ENCODE measurements around the gene CDC42BPB.
"Not testable (repeated sequence)": the region's sequence is repeated elsewhere in the genome, so short reads cannot be mapped to it uniquely, and the experiment has no call there.

CDC42BPB gene

GRCh38 chr14:102897299-102898027 lies 159.9 kb downstream of the CDC42BPB start:
- no peak for DNase-seq (ENCODE audit: low read depth)

DNA sequence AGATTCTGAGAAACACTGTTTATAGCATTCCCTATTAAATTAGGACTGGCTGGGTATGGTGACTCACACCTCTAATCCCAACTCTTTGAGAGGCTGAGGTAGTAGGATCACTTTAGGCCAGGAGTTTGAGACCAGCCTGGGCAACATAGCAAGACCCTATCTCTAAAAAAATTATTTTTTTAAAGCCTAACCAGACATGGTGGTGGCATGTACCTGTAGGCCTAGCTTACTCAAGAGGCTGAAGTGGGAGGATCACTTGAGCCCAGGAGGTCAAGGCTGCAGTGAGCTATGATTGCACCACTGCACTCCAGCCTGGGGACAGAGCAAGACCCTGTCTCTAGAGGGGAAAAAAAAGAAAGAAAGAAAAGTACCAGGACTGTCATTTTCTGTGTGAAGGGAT lies 160.6 kb downstream of the CDC42BPB start:
- not testable (repeated sequence) for DNase-seq (ENCODE audit: low read depth)

DNA sequence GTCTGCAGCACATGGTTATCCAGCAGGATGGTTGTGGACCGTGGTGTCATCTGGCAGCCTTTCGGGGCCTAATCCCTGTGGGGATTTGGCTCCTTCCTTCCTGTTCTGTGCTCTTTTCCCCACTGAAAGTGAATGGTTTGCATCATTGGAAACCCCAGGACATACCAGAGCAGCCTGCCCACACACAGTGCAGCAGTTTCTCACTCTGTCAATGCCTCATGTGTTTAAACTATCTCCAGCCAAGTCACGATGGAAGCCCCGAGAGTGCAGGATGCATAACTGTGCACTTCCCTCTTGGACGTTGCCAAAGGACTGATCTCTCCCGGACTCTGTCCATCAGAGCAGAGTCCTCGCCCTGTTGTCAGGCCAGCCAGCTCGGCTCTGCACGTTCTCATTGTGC lies 163.9 kb downstream of the CDC42BPB start:
- DNase-seq (ENCODE audit: low read depth), result no peak

DNA sequence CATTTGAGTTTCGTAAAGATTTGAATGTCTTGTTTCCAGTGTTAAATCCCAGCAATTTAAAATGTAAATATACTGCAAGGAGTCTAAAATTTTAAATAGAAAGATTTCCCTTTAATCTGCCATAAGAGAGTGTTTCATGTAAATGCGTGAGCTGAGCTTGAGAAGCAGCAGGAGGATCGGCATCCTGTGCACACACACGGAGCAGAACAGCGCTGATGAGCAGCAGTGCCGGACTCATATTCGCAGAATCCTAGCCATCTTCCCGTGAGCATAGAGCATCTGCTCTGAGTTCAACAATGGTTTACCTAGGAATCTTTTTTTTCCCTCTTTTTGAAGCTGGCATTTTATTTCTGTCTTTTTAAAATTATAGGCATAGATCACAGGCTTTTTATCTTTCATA lies 164.7 kb downstream of the CDC42BPB start:
- DNase-seq (ENCODE audit: low read depth), result no peak

- DNase-seq (ENCODE audit: low read depth), result no peak
Observed at GRCh38 chr14:102891556-102891955, 165.8 kb downstream of the CDC42BPB start.

DNA sequence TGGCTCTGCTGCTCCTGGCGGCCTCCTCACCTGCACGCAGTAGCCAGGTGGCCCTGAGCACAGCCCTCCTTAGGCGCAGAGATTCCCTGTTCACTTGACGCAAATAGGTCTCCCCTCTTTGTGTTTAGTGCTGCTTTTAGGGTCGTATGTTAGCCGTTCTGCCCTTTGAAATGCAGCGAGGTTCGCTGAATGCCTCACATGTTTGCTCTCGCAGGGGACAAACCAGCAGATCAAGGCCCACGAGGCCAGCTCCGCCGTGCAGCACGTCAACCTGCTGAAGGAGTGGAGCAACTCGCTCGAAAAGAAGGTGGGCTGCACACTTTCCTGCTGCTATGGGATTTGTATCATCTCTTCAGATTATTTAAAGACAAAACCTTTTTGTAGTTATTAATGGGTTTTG lies 166.2 kb downstream of the CDC42BPB start:
- DNase-seq (ENCODE audit: low read depth), result no peak

DNA sequence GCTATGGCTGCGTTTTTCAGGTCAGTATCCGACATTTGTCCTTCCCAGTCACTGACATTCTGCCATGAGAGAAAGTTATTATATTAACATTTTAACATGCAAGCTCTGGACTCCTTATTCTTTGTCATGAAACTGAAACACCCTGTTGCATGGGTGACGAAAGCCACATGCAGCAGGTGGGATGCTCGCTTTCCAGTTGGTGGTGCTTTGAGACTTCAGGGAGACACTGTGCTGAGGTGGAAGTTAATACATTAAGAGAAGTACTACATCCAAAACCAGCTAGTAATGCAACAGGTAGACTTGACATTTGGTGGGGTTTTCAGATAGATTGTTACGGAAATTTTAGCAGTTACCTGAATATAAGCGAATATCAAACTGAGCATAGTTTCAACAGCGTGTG lies 167.7 kb downstream of the CDC42BPB start:
- DNase-seq (ENCODE audit: low read depth), result no peak

- no peak for DNase-seq (ENCODE audit: low read depth)
Observed at GRCh38 chr14:102888748-102889147, 168.6 kb downstream of the CDC42BPB start.

DNA sequence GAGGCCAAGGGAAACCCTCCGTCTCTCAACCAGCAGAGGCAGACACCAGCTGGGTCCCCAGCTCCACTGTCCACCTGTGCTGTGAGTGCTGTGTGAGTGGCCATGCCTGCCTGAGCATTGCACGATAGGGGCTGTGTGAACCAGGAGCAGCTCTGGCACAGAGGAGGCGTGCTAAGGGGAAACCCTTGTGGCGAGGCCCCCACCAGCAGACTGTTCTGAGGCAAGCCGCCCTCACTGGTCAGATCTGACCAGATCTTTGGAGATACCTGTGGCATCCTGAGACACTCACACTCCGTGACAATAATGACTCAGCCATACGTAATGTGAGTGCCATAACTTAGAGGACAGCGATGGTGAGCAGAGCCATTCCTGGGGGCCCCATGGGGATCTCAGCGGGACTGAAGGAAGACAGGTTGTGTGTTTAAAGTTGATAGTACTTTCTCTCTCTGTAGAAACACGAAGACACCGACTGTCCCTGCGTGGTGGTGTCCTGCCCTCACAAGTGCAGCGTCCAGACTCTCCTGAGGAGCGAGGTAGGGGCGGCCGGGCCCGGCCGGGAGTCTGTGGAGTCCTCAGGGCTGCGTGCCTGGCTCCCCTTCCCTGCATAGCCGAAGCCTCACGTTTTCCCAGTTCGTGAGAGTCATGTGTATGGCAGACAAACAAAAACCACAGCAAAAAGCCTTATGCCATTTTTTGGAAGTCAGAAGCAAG lies 171.5 kb downstream of the CDC42BPB start:
- DNase-seq (ENCODE audit: low read depth), result no peak

GRCh38 chr14:102883554-102883953 lies 173.8 kb downstream of the CDC42BPB start:
- DNase-seq (ENCODE audit: low read depth), result no peak

DNA sequence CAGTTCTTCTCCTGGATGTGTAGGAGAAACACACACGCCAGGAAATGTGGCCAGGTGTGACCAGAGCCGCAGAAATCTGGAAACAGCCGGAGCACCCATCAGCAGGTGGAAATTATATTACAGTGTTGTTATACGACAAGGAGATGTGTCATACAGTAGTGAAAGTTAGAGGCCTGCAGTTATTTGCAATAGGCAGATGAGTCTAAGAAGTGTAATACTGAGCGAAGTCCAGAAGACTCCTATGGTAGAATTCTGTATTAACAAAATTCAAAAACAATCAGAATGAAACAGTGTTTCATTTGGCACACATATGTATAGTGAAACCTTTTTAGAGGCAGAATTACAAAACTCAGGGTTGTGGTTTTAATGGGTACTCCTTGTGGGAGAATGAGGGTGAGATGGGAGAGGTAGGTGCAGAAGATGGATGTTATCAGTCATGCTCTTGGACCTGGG lies 174.2 kb downstream of the CDC42BPB start:
- DNase-seq (ENCODE audit: low read depth), result no peak
